ENCODE data around the gene GALNT17. TPM values are rescaled to one million over a fixed set of nuclear protein-coding genes. Genes with fewer than 3 reads are reported as not detected.

Gene GALNT17
- polyA plus RNA-seq, 2 of the 4 experiments (the other 2 are of a cell fraction), result not detected

GRCh38 chr7:71716690-71717089 is 584.7 kb downstream of the GALNT17 start:
- no peak for ATAC-seq

GRCh38 chr7:71718563-71718962 is 586.6 kb downstream of the GALNT17 start:
- no peak overlapping the region for H3K4me3 ChIP-seq
- H3K4me1 ChIP-seq, result no peaks in the 10 kb centered on the region
- no peak overlapping the region for H3K4me2 ChIP-seq
- TF ChIP-seq GATA3 (IDR thresholded peaks at IDR 0.05; ENCODE audit: borderline replicate concordance), result no peak
- TF ChIP-seq MAFK (IDR thresholded peaks at IDR 0.05; ENCODE audit: partially characterized antibody), result no peak
- CTCF ChIA-PET, result interaction anchor here (1.1 kb wide), 1 partner anchor 18 kb away, joined by 3 read pairs; no protein-coding TSS in a partner anchor
- DNase-seq (ENCODE audit: low read depth in 1 of 2, low spot score in 1 of 2) (no peak), FAIRE-seq (no peak), ATAC-seq (no peak)
- H3K27ac ChIP-seq, result no peak overlapping the region
- POLR2A ChIA-PET, result no interaction called here
- H3K9me3 ChIP-seq, result no peaks in the 10 kb centered on the region
- WGBS (ENCODE audit: missing lambda C conversion rate), result 20% methylated on average over 6 of the region's 6 CpGs

More at GRCh38 chr7:71716690-71717089, 584.7 kb downstream of the GALNT17 start:
- FAIRE-seq, result no peak
- DNase-seq (ENCODE audit: low read depth in 1 of 2, low spot score in 1 of 2), result no peak
- no peaks in the 10 kb centered on the region for H3K4me1 ChIP-seq
- no peak for TF ChIP-seq KDM1A (IDR thresholded peaks at IDR 0.05; ENCODE audit: low read depth)
- no peak for TF ChIP-seq RARB (CRISPR knock-in tag; IDR thresholded peaks at IDR 0.05)
- no peak for TF ChIP-seq E2F6 (IDR thresholded peaks at IDR 0.05; ENCODE audit: borderline replicate concordance, low read depth)
- no peak for TF ChIP-seq EHF (CRISPR knock-in tag; IDR thresholded peaks at IDR 0.05)
- no peak for TF ChIP-seq PHF8 (IDR thresholded peaks at IDR 0.05; ENCODE audit: borderline replicate concordance, low read depth)
- TF ChIP-seq JUNB (IDR thresholded peaks at IDR 0.05), result no peak
- no peak for TF ChIP-seq TP53 (CRISPR knock-in tag; IDR thresholded peaks at IDR 0.05)
- no peak for TF ChIP-seq CEBPB (IDR thresholded peaks at IDR 0.05)
- TF ChIP-seq MAFK (IDR thresholded peaks at IDR 0.05; ENCODE audit: partially characterized antibody), result no peak
- TF ChIP-seq RFX5 (IDR thresholded peaks at IDR 0.05), result no peak
- TF ChIP-seq SREBF2 (IDR thresholded peaks at IDR 0.05), result no peak
- TF ChIP-seq FOXS1 (CRISPR knock-in tag; IDR thresholded peaks at IDR 0.05), result no peak
- no peak for TF ChIP-seq USF2 (IDR thresholded peaks at IDR 0.05)
- TF ChIP-seq CBX2 (IDR thresholded peaks at IDR 0.05; ENCODE audit: borderline replicate concordance, low read depth), result no peak
- TF ChIP-seq CTCF (IDR thresholded peaks at IDR 0.05), result no peak
- no peak for TF ChIP-seq SMC3 (IDR thresholded peaks at IDR 0.05)
- TF ChIP-seq HES2 (IDR thresholded peaks at IDR 0.05), result no peak
- ChIA-PET CTCF (interaction anchor here (1.1 kb wide), 1 partner anchor 17 kb away, joined by 3 read pairs; no protein-coding TSS in a partner anchor), POLR2A (no interaction called here)
- H3K4me3 ChIP-seq, result no peak overlapping the region
- H3K4me2 ChIP-seq, result no peak overlapping the region
- no peaks in the 10 kb centered on the region for H3K9me3 ChIP-seq
- WGBS (ENCODE audit: missing lambda C conversion rate), result 10% methylated on average over 3 of the region's 3 CpGs
- no peak overlapping the region for H3K27ac ChIP-seq

GRCh38 chr7:71721742-71722141 is 589.8 kb downstream of the GALNT17 start:
- DNase-seq (ENCODE audit: low read depth in 1 of 2, low spot score in 1 of 2) (no peak), ATAC-seq (no peak), FAIRE-seq (no peak)
- Histone ChIP-seq H3K4me2 (no peak overlapping the region), H3K9me3 (no peaks in the 10 kb centered on the region; the same call in 2 of the 3 replicates), H3K4me1 (no peaks in the 10 kb centered on the region), H3K4me3 (no peak overlapping the region), H3K27ac (no peak overlapping the region)
- WGBS (ENCODE audit: missing lambda C conversion rate), result 9% methylated on average over 3 of the region's 3 CpGs
- CTCF ChIA-PET, result interaction anchor here (1.4 to 3.5 kb wide), 3 partner anchors 12 to 893 kb away, joined by 5 to 14 read pairs (median 8); no protein-coding TSS in a partner anchor
- POLR2A ChIA-PET, result no interaction called here
- no peak for TF ChIP-seq ZSCAN20 (CRISPR knock-in tag; IDR thresholded peaks at IDR 0.05)
- no peak for TF ChIP-seq HMGXB4 (CRISPR knock-in tag; IDR thresholded peaks at IDR 0.05; ENCODE audit: borderline replicate concordance)
- no peak for TF ChIP-seq RCOR1 (IDR thresholded peaks at IDR 0.05; ENCODE audit: low read depth, low read length)
- no peak for TF ChIP-seq SREBF2 (IDR thresholded peaks at IDR 0.05)
- TF ChIP-seq BCL3 (IDR thresholded peaks at IDR 0.05), result no peak
- TF ChIP-seq JUNB (IDR thresholded peaks at IDR 0.05), result no peak
- TF ChIP-seq FOSB (CRISPR knock-in tag; IDR thresholded peaks at IDR 0.05), result no peak
- no peak for TF ChIP-seq RAD21 (conservative IDR thresholded peaks at IDR 0.05 in 1 of 2, IDR thresholded peaks at IDR 0.05 in 1 of 2)
- no peak for TF ChIP-seq HOXA7 (CRISPR knock-in tag; IDR thresholded peaks at IDR 0.05)
- no peak for TF ChIP-seq PBX3 (IDR thresholded peaks at IDR 0.05)
- no peak for TF ChIP-seq CBX8 (IDR thresholded peaks at IDR 0.05)
